ENCODE measurements around the gene MICOS13. TPM values are rescaled to one million over a fixed set of nuclear protein-coding genes. Genes with fewer than 3 reads are reported as not detected.

The MICOS13 gene
- total and polyA plus RNA-seq, 4 donors, result 26.6 to 184 (median 77.6) TPM

DNA sequence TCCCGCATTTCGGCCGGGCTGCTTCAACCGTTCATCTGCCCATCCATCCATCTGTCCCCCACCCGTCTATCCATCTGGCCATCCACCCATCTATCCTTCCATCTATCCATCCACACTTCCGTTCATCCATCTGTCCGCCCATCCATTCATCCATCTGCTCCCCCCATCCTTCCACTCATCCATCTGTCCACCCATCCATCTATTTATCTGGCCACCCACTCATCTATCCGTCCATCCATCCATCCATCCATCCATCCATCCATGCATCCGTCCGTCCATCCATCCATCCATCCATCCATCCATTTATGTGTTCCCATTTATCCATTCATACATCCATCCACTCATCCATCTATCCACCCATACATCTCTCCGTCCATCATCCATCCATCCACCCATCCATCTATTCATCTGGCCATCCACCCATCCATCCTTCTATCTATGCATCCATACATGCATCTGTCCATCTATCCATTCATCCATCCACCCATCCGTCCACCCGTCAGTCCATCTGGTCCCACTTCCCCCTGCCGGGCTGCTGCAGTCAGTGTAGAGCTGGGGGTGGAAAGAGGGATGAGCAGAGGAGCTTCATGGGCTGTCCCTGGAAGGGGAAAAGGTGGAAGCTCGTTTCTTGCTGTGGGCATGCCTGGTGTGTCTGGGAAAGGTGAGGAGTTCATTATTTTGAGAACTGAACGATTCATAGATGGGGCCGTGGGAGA lies 1.2 kb upstream of the MICOS13 start:
- ATAC-seq (ENCODE audit: insufficient read depth, low FRiP score) (no peak), DNase-seq (no peak)
- H3K36me3 ChIP-seq (ENCODE audit: control insufficient read depth in 4 of 4, insufficient read depth in 4 of 4, low read length in 4 of 4), result peaks cover 0 to 7% (median 0%) of the 10 kb centered on the region in 4 donors
- H3K27ac ChIP-seq (ENCODE audit: low read depth in 1 of 2, low read length in 1 of 2), result no peak overlapping the region
- 65% methylated on average over 17 of the region's 17 CpGs for WGBS, 2 donors
- H3K9me3 ChIP-seq (ENCODE audit: control insufficient read depth in 4 of 4, insufficient read depth in 3 of 4, low read length in 3 of 4), result no peaks in the 10 kb centered on the region
- TF ChIP-seq, protein P1, sequence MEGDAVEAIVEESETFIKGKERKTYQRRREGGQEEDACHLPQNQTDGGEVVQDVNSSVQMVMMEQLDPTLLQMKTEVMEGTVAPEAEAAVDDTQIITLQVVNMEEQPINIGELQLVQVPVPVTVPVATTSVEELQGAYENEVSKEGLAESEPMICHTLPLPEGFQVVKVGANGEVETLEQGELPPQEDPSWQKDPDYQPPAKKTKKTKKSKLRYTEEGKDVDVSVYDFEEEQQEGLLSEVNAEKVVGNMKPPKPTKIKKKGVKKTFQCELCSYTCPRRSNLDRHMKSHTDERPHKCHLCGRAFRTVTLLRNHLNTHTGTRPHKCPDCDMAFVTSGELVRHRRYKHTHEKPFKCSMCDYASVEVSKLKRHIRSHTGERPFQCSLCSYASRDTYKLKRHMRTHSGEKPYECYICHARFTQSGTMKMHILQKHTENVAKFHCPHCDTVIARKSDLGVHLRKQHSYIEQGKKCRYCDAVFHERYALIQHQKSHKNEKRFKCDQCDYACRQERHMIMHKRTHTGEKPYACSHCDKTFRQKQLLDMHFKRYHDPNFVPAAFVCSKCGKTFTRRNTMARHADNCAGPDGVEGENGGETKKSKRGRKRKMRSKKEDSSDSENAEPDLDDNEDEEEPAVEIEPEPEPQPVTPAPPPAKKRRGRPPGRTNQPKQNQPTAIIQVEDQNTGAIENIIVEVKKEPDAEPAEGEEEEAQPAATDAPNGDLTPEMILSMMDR (IDR thresholded peaks at IDR 0.05; ENCODE audit: control extremely low read depth, extremely low read depth), result no peak
- H3K4me3 ChIP-seq, result peak overlapping the region; percentile 46
- peak overlapping the region; percentile 46 to 56 for H3K9ac ChIP-seq (ENCODE audit: insufficient read depth in 1 of 2, low read length in 2 of 2)
- peaks cover 0 to 11% (median 6%) of the 10 kb centered on the region in 5 donors for H3K4me1 ChIP-seq (ENCODE audit: control insufficient read depth in 5 of 5, insufficient read depth in 5 of 5, low read length in 5 of 5)
- H3K27me3 ChIP-seq (ENCODE audit: control insufficient read depth in 3 of 3, insufficient read depth in 3 of 3, low read length in 2 of 3), result no peaks in the 10 kb centered on the region

- TF ChIP-seq, protein P1 (IDR thresholded peaks at IDR 0.05; ENCODE audit: control extremely low read depth, extremely low read depth), result no peak
- peak overlapping the region; percentile 66 to 80 for H3K9ac ChIP-seq (ENCODE audit: insufficient read depth in 1 of 2, low read length in 2 of 2)
- WGBS, 2 donors, result 0% methylated on average over 23 of the region's 23 CpGs
- peak overlapping the region; percentile 90 for H3K4me3 ChIP-seq
- peak in 1 of 3 donors; percentile 25 for DNase-seq
- peak; percentile 3 for ATAC-seq (ENCODE audit: insufficient read depth, low FRiP score)
- peaks cover 0 to 11% (median 6%) of the 10 kb centered on the region in 5 donors for H3K4me1 ChIP-seq (ENCODE audit: control insufficient read depth in 5 of 5, insufficient read depth in 5 of 5, low read length in 5 of 5)
- peaks cover 0 to 7% (median 0%) of the 10 kb centered on the region in 4 donors for H3K36me3 ChIP-seq (ENCODE audit: control insufficient read depth in 4 of 4, insufficient read depth in 4 of 4, low read length in 4 of 4)
- peak overlapping the region; percentile 78 to 92 for H3K27ac ChIP-seq (ENCODE audit: low read depth in 1 of 2, low read length in 1 of 2)
- H3K27me3 ChIP-seq (ENCODE audit: control insufficient read depth in 3 of 3, insufficient read depth in 3 of 3, low read length in 2 of 3), result no peaks in the 10 kb centered on the region
- no peaks in the 10 kb centered on the region for H3K9me3 ChIP-seq (ENCODE audit: control insufficient read depth in 4 of 4, insufficient read depth in 3 of 4, low read length in 3 of 4)
Observed at GRCh38 chr19:5680084-5680436, 256 bp downstream of the MICOS13 start.

DNA sequence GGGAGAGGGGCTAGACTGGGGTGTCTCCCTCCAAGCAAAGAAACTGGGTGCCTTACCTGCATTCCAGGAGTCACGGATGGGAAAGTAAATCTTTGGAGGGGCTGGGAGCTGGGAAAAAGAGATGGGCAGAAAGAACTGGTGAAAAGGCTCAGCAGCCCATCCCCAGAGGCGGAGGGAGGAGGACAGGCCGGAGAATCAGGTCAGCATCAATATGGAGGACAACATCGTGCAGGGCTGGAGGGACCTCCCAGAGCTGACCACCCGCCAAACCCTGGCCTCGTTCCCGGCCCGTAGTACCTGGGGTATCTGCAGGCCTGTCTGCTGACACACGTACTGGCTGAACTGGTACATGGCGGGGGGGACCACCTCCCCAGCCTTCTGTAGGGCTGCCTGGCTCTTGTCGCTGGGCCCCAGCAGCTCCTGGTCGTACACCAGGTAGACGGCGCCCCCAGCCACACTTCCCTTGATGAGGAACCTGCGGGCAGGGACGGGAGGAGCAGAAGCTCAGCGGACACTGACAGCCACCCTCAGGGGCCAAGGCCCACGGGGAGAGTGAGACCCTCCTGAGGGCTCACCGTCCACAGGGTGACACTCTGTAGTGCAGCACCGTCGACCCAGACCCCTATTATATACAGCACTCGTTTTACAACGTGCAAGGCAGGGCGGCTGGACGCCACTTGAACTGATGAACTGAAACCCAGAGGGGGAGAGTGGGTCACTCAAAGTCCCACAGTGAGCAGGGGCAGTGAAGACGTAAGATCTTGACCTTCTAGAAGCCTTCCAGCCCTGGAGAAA lies 830 bp downstream of the MICOS13 start:
- DNase-seq, result no peak
- WGBS, 2 donors, result 26 to 28% methylated on average over 26 of the region's 26 CpGs
- H3K27ac ChIP-seq (ENCODE audit: low read depth in 1 of 2, low read length in 1 of 2), result peak overlapping the region; percentile 78 to 92
- peaks cover 0 to 11% (median 6%) of the 10 kb centered on the region in 5 donors for H3K4me1 ChIP-seq (ENCODE audit: control insufficient read depth in 5 of 5, insufficient read depth in 5 of 5, low read length in 5 of 5)
- H3K4me3 ChIP-seq, result peak overlapping the region; percentile 90
- TF ChIP-seq, protein P1 (IDR thresholded peaks at IDR 0.05; ENCODE audit: control extremely low read depth, extremely low read depth), result no peak
- H3K9me3 ChIP-seq (ENCODE audit: control insufficient read depth in 4 of 4, insufficient read depth in 3 of 4, low read length in 3 of 4), result no peaks in the 10 kb centered on the region
- H3K9ac ChIP-seq (ENCODE audit: insufficient read depth in 1 of 2, low read length in 2 of 2), result peak overlapping the region; percentile 66 to 80
- peaks cover 0 to 7% (median 0%) of the 10 kb centered on the region in 4 donors for H3K36me3 ChIP-seq (ENCODE audit: control insufficient read depth in 4 of 4, insufficient read depth in 4 of 4, low read length in 4 of 4)
- no peak for ATAC-seq (ENCODE audit: insufficient read depth, low FRiP score)
- no peaks in the 10 kb centered on the region for H3K27me3 ChIP-seq (ENCODE audit: control insufficient read depth in 3 of 3, insufficient read depth in 3 of 3, low read length in 2 of 3)
